GM23338 (cell line): ENCODE measurements around the gene JARID2. TPM values are rescaled to one million over a fixed set of nuclear protein-coding genes. Genes with fewer than 3 reads are reported as not detected.

ENCODE experiments used
- ATAC-seq: fragments of 200-7000 bp; cut with Tn5 transposase; 3 replicates; pipeline ENCODE4 v1.9.1; 2020
- DNase-seq: peaks from one replicate; pipeline ENCODE4 v3.0.0-alpha.2; 2015; ENCODE audit warnings: low spot score
- H2AFZ ChIP-seq: fragments of 200-600 bp; sonication (generic); 2 replicates; pipeline ENCODE4 v1.8.0; 2016; ENCODE audit warnings: antibody characterized with exemption, mild to moderate bottlenecking, moderate library complexity
- H3F3A ChIP-seq: fragments of 200-600 bp; sonication (generic); replicated peaks from 2 replicates; pipeline ENCODE4 v1.8.0; 2017; ENCODE audit warnings: antibody characterized with exemption, mixed run types, low read depth
- H3K27ac ChIP-seq: fragments of 200-600 bp; sonication (generic); 2 replicates; pipeline ENCODE4 v1.6.1; 2016; ENCODE audit warnings: low read depth
- H3K27me3 ChIP-seq: fragments of 200-600 bp; sonication (generic); 2 replicates; pipeline ENCODE4 v1.8.0; 2016; ENCODE audit warnings: mild to moderate bottlenecking, mixed run types, moderate library complexity; ENCODE audit not compliant: insufficient read depth
- H3K36me3 ChIP-seq: fragments of 200-600 bp; sonication (generic); 2 replicates; pipeline ENCODE4 v1.8.0; 2016; ENCODE audit warnings: mild to moderate bottlenecking; ENCODE audit not compliant: insufficient read depth
- H3K4me1 ChIP-seq: fragments of 200-600 bp; sonication (generic); 2 replicates; pipeline ENCODE4 v1.8.0; 2016; ENCODE audit warnings: mild to moderate bottlenecking, moderate library complexity; ENCODE audit not compliant: insufficient read depth
- H3K4me2 ChIP-seq: fragments of 200-600 bp; sonication (generic); 2 replicates; pipeline ENCODE4 v1.7.1; 2017; ENCODE audit warnings: mixed run types
- H3K4me3 ChIP-seq: fragments of 200-600 bp; sonication (generic); 2 replicates; pipeline ENCODE4 v1.6.1; 2016; ENCODE audit warnings: mixed run types
- H3K79me2 ChIP-seq: fragments of 200-600 bp; sonication (generic); replicated peaks from 2 replicates; pipeline ENCODE4 v1.8.0; 2017; ENCODE audit warnings: mild to moderate bottlenecking; ENCODE audit not compliant: insufficient read depth
- H3K9me2 ChIP-seq: fragments of 200-600 bp; sonication (generic); 2 replicates; pipeline ENCODE4 v1.8.0; 2017; ENCODE audit not compliant: insufficient read depth
- H4K20me1 ChIP-seq: fragments of 200-600 bp; sonication (generic); replicated peaks from 2 replicates; pipeline ENCODE4 v1.8.0; 2017; ENCODE audit warnings: mild to moderate bottlenecking; ENCODE audit not compliant: insufficient read depth
- H3K27ac Mint-ChIP-seq: 2 replicates; pipeline ENCODE4 v1.8.0; 2020; ENCODE audit warnings: inconsistent platforms, mild to moderate bottlenecking, moderate library complexity, mixed read lengths
- H3K27me3 Mint-ChIP-seq: 3 replicates; pipeline ENCODE4 v1.8.0; 2022; ENCODE audit warnings: low read depth, mild to moderate bottlenecking, moderate library complexity, mixed read lengths, inconsistent platforms; ENCODE audit not compliant: insufficient read depth, poor library complexity
- H3K36me3 Mint-ChIP-seq: 3 replicates; pipeline ENCODE4 v1.8.0; 2021; ENCODE audit warnings: low read depth, mild to moderate bottlenecking, inconsistent platforms, moderate library complexity, mixed read lengths
- H3K4me1 Mint-ChIP-seq: 3 replicates; pipeline ENCODE4 v1.8.0; 2020; ENCODE audit warnings: mild to moderate bottlenecking, inconsistent platforms, mixed read lengths
- H3K4me3 Mint-ChIP-seq: 3 replicates; pipeline ENCODE4 v1.8.0; 2021; ENCODE audit warnings: moderate library complexity, mild to moderate bottlenecking, inconsistent platforms, mixed read lengths
- H3K9me3 Mint-ChIP-seq: 3 replicates; pipeline ENCODE4 v1.8.0; 2020; ENCODE audit warnings: moderate library complexity, mild to moderate bottlenecking, inconsistent platforms, mixed read lengths
- EZH2 ChIP-seq: fragments of 200-600 bp; sonication (generic); IDR thresholded peaks from one replicate; pipeline ENCODE4 v1.8.0; 2017; ENCODE audit warnings: antibody characterized with exemption, mild to moderate bottlenecking, low read depth; ENCODE audit not compliant: unreplicated experiment
- JUNB ChIP-seq: IDR thresholded peaks from one replicate; pipeline ENCODE4 v1.6.1; 2016; ENCODE audit warnings: antibody characterized with exemption; ENCODE audit not compliant: unreplicated experiment
- ZNF114 ChIP-seq: fragments of 250-450 bp; sonication (Bioruptor Pico); IDR thresholded peaks from 2 replicates; pipeline ENCODE4 v1.5.0; 2020; ENCODE audit warnings: mild to moderate bottlenecking, moderate library complexity
- polyA plus RNA-seq: library from polyadenylated mRNA; unstranded; fragments of >200 nt; fragmentation: Nextera tagmentation; extraction: Ambion mirVana; gene quantifications from 2 replicates; pipeline ENCODE4 v1.2.1, GENCODE V29; 2016
- total RNA-seq: library from RNA; depleted of rRNA; stranded (reverse); fragments of >200 nt; shearing (Covaris generic); gene quantifications from 2 replicates; pipeline ENCODE4 v1.2.3, GENCODE V29; 2014
- TF ChIP-seq, protein P1 (sequence below): IDR thresholded peaks from 2 replicates; pipeline ENCODE4 v1.6.1; 2016; ENCODE audit warnings: antibody characterized with exemption
- TF ChIP-seq, protein P2 (sequence below): fragments of 250-450 bp; sonication (Bioruptor Pico); IDR thresholded peaks from 2 replicates; pipeline ENCODE4 v1.5.0; 2020; ENCODE audit warnings: mild to moderate bottlenecking, moderate library complexity
- TF ChIP-seq, protein P3 (sequence below): IDR thresholded peaks from one replicate; pipeline ENCODE4 v1.6.1; 2018; ENCODE audit warnings: antibody characterized with exemption; ENCODE audit not compliant: unreplicated experiment

JARID2 gene
- total and polyA plus RNA-seq, 2 experiments from 2014 or later = 92.8 to 196 TPM

DNA sequence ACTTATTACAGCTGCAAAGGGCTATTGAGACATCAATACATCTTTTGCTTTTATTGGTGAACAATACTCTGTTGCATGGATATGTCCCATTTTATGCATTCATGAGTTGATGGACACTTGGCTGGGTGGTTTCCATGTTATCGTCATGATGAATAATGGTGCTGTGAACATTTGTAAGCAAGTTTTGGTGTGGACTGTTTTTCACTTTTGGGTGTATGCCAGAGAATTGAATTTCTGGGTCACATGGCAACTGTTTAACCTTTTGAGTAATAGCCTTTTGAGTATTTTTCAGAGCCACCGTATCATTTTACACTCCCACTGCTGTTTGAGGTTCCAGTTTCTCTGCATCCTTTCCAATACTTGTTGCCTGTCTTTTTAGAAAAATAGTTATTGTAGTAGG, 107.0 kb downstream of the JARID2 start (continued):
- TF ChIP-seq, protein P1, sequence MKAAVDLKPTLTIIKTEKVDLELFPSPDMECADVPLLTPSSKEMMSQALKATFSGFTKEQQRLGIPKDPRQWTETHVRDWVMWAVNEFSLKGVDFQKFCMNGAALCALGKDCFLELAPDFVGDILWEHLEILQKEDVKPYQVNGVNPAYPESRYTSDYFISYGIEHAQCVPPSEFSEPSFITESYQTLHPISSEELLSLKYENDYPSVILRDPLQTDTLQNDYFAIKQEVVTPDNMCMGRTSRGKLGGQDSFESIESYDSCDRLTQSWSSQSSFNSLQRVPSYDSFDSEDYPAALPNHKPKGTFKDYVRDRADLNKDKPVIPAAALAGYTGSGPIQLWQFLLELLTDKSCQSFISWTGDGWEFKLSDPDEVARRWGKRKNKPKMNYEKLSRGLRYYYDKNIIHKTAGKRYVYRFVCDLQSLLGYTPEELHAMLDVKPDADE = no peak
- TF ChIP-seq, protein P2, sequence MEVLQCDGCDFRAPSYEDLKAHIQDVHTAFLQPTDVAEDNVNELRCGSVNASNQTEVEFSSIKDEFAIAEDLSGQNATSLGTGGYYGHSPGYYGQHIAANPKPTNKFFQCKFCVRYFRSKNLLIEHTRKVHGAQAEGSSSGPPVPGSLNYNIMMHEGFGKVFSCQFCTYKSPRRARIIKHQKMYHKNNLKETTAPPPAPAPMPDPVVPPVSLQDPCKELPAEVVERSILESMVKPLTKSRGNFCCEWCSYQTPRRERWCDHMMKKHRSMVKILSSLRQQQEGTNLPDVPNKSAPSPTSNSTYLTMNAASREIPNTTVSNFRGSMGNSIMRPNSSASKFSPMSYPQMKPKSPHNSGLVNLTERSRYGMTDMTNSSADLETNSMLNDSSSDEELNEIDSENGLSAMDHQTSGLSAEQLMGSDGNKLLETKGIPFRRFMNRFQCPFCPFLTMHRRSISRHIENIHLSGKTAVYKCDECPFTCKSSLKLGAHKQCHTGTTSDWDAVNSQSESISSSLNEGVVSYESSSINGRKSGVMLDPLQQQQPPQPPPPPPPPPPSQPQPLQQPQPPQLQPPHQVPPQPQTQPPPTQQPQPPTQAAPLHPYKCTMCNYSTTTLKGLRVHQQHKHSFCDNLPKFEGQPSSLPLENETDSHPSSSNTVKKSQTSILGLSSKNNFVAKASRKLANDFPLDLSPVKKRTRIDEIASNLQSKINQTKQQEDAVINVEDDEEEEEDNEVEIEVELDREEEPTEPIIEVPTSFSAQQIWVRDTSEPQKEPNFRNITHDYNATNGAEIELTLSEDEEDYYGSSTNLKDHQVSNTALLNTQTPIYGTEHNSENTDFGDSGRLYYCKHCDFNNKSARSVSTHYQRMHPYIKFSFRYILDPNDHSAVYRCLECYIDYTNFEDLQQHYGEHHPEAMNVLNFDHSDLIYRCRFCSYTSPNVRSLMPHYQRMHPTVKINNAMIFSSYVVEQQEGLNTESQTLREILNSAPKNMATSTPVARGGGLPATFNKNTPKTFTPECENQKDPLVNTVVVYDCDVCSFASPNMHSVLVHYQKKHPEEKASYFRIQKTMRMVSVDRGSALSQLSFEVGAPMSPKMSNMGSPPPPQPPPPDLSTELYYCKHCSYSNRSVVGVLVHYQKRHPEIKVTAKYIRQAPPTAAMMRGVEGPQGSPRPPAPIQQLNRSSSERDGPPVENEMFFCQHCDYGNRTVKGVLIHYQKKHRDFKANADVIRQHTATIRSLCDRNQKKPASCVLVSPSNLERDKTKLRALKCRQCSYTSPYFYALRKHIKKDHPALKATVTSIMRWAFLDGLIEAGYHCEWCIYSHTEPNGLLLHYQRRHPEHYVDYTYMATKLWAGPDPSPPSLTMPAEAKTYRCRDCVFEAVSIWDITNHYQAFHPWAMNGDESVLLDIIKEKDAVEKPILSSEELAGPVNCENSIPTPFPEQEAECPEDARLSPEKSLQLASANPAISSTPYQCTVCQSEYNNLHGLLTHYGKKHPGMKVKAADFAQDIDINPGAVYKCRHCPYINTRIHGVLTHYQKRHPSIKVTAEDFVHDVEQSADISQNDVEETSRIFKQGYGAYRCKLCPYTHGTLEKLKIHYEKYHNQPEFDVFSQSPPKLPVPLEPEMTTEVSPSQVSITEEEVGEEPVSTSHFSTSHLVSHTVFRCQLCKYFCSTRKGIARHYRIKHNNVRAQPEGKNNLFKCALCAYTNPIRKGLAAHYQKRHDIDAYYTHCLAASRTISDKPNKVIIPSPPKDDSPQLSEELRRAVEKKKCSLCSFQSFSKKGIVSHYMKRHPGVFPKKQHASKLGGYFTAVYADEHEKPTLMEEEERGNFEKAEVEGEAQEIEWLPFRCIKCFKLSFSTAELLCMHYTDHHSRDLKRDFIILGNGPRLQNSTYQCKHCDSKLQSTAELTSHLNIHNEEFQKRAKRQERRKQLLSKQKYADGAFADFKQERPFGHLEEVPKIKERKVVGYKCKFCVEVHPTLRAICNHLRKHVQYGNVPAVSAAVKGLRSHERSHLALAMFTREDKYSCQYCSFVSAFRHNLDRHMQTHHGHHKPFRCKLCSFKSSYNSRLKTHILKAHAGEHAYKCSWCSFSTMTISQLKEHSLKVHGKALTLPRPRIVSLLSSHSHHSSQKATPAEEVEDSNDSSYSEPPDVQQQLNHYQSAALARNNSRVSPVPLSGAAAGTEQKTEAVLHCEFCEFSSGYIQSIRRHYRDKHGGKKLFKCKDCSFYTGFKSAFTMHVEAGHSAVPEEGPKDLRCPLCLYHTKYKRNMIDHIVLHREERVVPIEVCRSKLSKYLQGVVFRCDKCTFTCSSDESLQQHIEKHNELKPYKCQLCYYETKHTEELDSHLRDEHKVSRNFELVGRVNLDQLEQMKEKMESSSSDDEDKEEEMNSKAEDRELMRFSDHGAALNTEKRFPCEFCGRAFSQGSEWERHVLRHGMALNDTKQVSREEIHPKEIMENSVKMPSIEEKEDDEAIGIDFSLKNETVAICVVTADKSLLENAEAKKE (CRISPR knock-in tag) = no peak

DNA sequence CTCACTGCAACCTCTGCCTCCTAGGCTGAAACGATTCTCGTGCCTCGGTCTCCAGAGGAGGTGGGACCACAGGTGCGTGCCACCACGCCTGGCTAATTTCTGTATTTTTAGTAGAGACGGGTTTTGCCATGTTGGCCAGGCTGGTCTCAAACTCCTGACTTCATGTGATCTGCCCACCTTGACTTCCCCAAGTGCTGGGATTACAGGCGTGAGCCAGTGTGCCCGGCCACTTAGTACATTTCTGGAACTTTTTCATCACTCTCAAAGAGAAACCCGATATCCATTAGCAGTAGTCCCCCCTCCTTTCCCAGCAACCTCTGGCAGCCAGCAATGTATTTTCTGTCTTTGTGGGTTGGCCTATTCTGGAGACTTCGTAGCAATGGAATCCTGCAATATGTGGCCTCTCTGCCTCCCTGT, 109.8 kb downstream of the JARID2 start:
- Histone ChIP-seq H3K9me2 (no peaks in the 10 kb centered on the region), H2AFZ (no peak overlapping the region), H3K4me1 (peaks cover 97% of the 10 kb centered on the region), H3K27ac (no peak overlapping the region), H3K4me2 (peak overlapping the region; percentile 15; the same call in 1 of the 2 replicates), H4K20me1 (peaks cover 98% of the 10 kb centered on the region), H3K27me3 (no peaks in the 10 kb centered on the region), H3F3A (peaks cover 3% of the 10 kb centered on the region), H3K79me2 (peaks cover 100% of the 10 kb centered on the region), H3K4me3 (no peak overlapping the region), H3K36me3 (no peaks in the 10 kb centered on the region; the same call in 1 of the 2 replicates)
- no peaks in the 10 kb centered on the region for H3K9me3 Mint-ChIP-seq
- H3K36me3 Mint-ChIP-seq = peaks cover 12% of the 10 kb centered on the region; the same call in 1 of the 3 replicates
- peak overlapping the region; percentile 46; the same call in 1 of the 2 replicates for H3K27ac Mint-ChIP-seq
- no peak overlapping the region for H3K4me3 Mint-ChIP-seq
- H3K27me3 Mint-ChIP-seq = peaks cover 23% of the 10 kb centered on the region
- peaks cover 81% of the 10 kb centered on the region for H3K4me1 Mint-ChIP-seq
- ATAC-seq = no peak
- DNase-seq = no peak
- TF ChIP-seq JUNB (no peak), EZH2 (no peak), ZNF114 (CRISPR knock-in tag) (no peak)
- TF ChIP-seq, protein P3, sequence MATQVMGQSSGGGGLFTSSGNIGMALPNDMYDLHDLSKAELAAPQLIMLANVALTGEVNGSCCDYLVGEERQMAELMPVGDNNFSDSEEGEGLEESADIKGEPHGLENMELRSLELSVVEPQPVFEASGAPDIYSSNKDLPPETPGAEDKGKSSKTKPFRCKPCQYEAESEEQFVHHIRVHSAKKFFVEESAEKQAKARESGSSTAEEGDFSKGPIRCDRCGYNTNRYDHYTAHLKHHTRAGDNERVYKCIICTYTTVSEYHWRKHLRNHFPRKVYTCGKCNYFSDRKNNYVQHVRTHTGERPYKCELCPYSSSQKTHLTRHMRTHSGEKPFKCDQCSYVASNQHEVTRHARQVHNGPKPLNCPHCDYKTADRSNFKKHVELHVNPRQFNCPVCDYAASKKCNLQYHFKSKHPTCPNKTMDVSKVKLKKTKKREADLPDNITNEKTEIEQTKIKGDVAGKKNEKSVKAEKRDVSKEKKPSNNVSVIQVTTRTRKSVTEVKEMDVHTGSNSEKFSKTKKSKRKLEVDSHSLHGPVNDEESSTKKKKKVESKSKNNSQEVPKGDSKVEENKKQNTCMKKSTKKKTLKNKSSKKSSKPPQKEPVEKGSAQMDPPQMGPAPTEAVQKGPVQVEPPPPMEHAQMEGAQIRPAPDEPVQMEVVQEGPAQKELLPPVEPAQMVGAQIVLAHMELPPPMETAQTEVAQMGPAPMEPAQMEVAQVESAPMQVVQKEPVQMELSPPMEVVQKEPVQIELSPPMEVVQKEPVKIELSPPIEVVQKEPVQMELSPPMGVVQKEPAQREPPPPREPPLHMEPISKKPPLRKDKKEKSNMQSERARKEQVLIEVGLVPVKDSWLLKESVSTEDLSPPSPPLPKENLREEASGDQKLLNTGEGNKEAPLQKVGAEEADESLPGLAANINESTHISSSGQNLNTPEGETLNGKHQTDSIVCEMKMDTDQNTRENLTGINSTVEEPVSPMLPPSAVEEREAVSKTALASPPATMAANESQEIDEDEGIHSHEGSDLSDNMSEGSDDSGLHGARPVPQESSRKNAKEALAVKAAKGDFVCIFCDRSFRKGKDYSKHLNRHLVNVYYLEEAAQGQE = no peak
